Hepatocyte (in vitro differentiated cells): Measurements from ENCODE around the gene PNPT1. TPM values are rescaled to one million over a fixed set of nuclear protein-coding genes. Genes with fewer than 3 reads are reported as not detected.
"Not testable (repeated sequence)": the region's sequence is repeated elsewhere in the genome, so short reads cannot be mapped to it uniquely, and the experiment has no call there.

ENCODE experiments used
- DNase-seq: peaks from one replicate; pipeline ENCODE4 v3.0.0-alpha.2; 2016; ENCODE audit warnings: low spot score
- H2AFZ ChIP-seq: fragments of 200-600 bp; sonication (generic); 2 replicates; pipeline ENCODE4 v1.6.0; 2016; ENCODE audit warnings: antibody characterized with exemption, mild to moderate bottlenecking
- H3K27ac ChIP-seq: fragments of 200-600 bp; sonication (generic); 2 replicates; pipeline ENCODE4 v1.5.1; 2016; ENCODE audit warnings: mild to moderate bottlenecking
- H3K27me3 ChIP-seq: fragments of 200-600 bp; sonication (generic); 2 replicates; pipeline ENCODE4 v1.6.1; 2016
- H3K36me3 ChIP-seq: fragments of 200-600 bp; sonication (generic); replicated peaks from 2 replicates; pipeline ENCODE4 v1.5.1; 2016; ENCODE audit warnings: low read depth; ENCODE audit not compliant: insufficient read depth
- H3K4me1 ChIP-seq: fragments of 200-600 bp; sonication (generic); 2 replicates; pipeline ENCODE4 v1.5.1; 2016; ENCODE audit warnings: mild to moderate bottlenecking, moderate library complexity; ENCODE audit not compliant: insufficient read depth
- H3K4me2 ChIP-seq: fragments of 200-600 bp; sonication (generic); 2 replicates; pipeline ENCODE4 v1.6.0; 2016
- H3K4me3 ChIP-seq: fragments of 200-600 bp; sonication (generic); 2 replicates; pipeline ENCODE4 v1.5.1; 2016; ENCODE audit warnings: mild to moderate bottlenecking
- H3K79me2 ChIP-seq: fragments of 200-600 bp; sonication (generic); 2 replicates; pipeline ENCODE4 v1.6.0; 2017; ENCODE audit warnings: mild to moderate bottlenecking
- H3K9me2 ChIP-seq: fragments of 200-600 bp; sonication (generic); replicated peaks from 2 replicates; pipeline ENCODE4 v1.6.0; 2017; ENCODE audit warnings: mild to moderate bottlenecking; ENCODE audit not compliant: insufficient read depth
- H3K9me3 ChIP-seq: fragments of 200-600 bp; sonication (generic); 2 replicates; pipeline ENCODE4 v1.5.1; 2016; ENCODE audit warnings: low read depth, mild to moderate bottlenecking
- H4K20me1 ChIP-seq: fragments of 200-600 bp; sonication (generic); 2 replicates; pipeline ENCODE4 v1.6.0; 2016; ENCODE audit warnings: mild to moderate bottlenecking; ENCODE audit not compliant: insufficient read depth, poor library complexity, severe bottlenecking
- CTCF ChIP-seq: fragments of 200-600 bp; sonication (generic); IDR thresholded peaks from 2 replicates; pipeline ENCODE4 v1.5.1; 2016; ENCODE audit warnings: antibody characterized with exemption, mild to moderate bottlenecking; ENCODE audit not compliant: poor library complexity
- EZH2 ChIP-seq: fragments of 200-600 bp; sonication (generic); IDR thresholded peaks from 2 replicates; pipeline ENCODE4 v1.6.1; 2016; ENCODE audit warnings: antibody characterized with exemption, mild to moderate bottlenecking, borderline replicate concordance
- EZH2phosphoT487 ChIP-seq: fragments of 200-600 bp; sonication (generic); IDR thresholded peaks from one replicate; pipeline ENCODE4 v1.6.1; 2018; ENCODE audit warnings: antibody characterized with exemption, mild to moderate bottlenecking, low read depth, moderate library complexity; ENCODE audit not compliant: unreplicated experiment, severe bottlenecking
- WGBS: methylation state at CpG from one replicate; pipeline ENCODE4 v1.1.6; 2016; ENCODE audit warnings: low lambda C conversion rate; ENCODE audit errors: missing lambda C conversion rate; 5-methylcytosine and 5-hydroxymethylcytosine counted together
- polyA plus RNA-seq: library from polyadenylated mRNA; unstranded; fragments of >200 nt; fragmentation: Nextera tagmentation; extraction: Ambion mirVana; gene quantifications from 2 replicates; pipeline ENCODE4 v1.2.1, GENCODE V29; 2016
- total RNA-seq: library from RNA; depleted of rRNA; stranded (reverse); fragments of >200 nt; gene quantifications from 2 replicates; pipeline ENCODE4 v1.2.3, GENCODE V29; 2014

The PNPT1 gene
- total and polyA plus RNA-seq, 2 experiments from 2014 or later, result 15.6 to 23.7 TPM

- Histone ChIP-seq H3K9me3 (no peaks in the 10 kb centered on the region), H3K4me3 (no peak overlapping the region), H3K79me2 (no peaks in the 10 kb centered on the region), H4K20me1 (no peaks in the 10 kb centered on the region), H3K9me2 (no peaks in the 10 kb centered on the region), H3K4me2 (no peak overlapping the region), H3K36me3 (no peaks in the 10 kb centered on the region), H3K4me1 (no peaks in the 10 kb centered on the region), H2AFZ (no peak overlapping the region), H3K27me3 (no peaks in the 10 kb centered on the region), H3K27ac (no peak overlapping the region)
- DNase-seq, result no peak
- whole genome bisulfite sequencing, result 100% methylated on average over 1 of the region's 1 CpG
- TF ChIP-seq EZH2phosphoT487, result no peak
- no peak for TF ChIP-seq EZH2
- no peak for TF ChIP-seq CTCF
Observed at GRCh38 chr2:55707751-55708150, 14.1 kb upstream of the PNPT1 start.

GRCh38 chr2:55706258-55706657 lies 12.6 kb upstream of the PNPT1 start:
- H3K4me2 ChIP-seq, H3K27me3 ChIP-seq, DNase-seq, H4K20me1 ChIP-seq, H3K27ac ChIP-seq, H2AFZ ChIP-seq, H3K4me1 ChIP-seq, H3K9me2 ChIP-seq, H3K79me2 ChIP-seq, H3K36me3 ChIP-seq, H3K4me3 ChIP-seq, H3K9me3 ChIP-seq: not testable (repeated sequence)
- 81% methylated on average over 4 of the region's 4 CpGs for WGBS

GRCh38 chr2:55705027-55705653 lies 11.5 kb upstream of the PNPT1 start:
- no peaks in the 10 kb centered on the region for H3K4me1 ChIP-seq
- no peak overlapping the region for H3K4me3 ChIP-seq
- no peak overlapping the region for H3K4me2 ChIP-seq
- H3K9me3 ChIP-seq, result no peaks in the 10 kb centered on the region
- H3K79me2 ChIP-seq, result no peaks in the 10 kb centered on the region
- H3K36me3 ChIP-seq, result no peaks in the 10 kb centered on the region
- no peaks in the 10 kb centered on the region for H3K27me3 ChIP-seq
- no peak for TF ChIP-seq EZH2phosphoT487
- TF ChIP-seq CTCF, result no peak
- TF ChIP-seq EZH2, result no peak
- no peaks in the 10 kb centered on the region for H4K20me1 ChIP-seq
- H3K9me2 ChIP-seq, result no peaks in the 10 kb centered on the region
- 71% methylated on average over 7 of the region's 7 CpGs for WGBS
- no peak overlapping the region for H2AFZ ChIP-seq
- no peak overlapping the region for H3K27ac ChIP-seq
- no peak for DNase-seq

GRCh38 chr2:55703350-55703749 lies 9.7 kb upstream of the PNPT1 start:
- no peaks in the 10 kb centered on the region for H3K79me2 ChIP-seq
- no peak overlapping the region for H3K27ac ChIP-seq
- no peaks in the 10 kb centered on the region for H3K4me1 ChIP-seq
- no peak for TF ChIP-seq EZH2
- WGBS, result 69% methylated on average over 4 of the region's 4 CpGs
- DNase-seq, result no peak
- H3K9me2 ChIP-seq, result no peaks in the 10 kb centered on the region
- no peak overlapping the region for H3K4me2 ChIP-seq
- H3K4me3 ChIP-seq, result no peak overlapping the region
- H3K9me3 ChIP-seq, result no peaks in the 10 kb centered on the region
- no peaks in the 10 kb centered on the region for H3K36me3 ChIP-seq
- H4K20me1 ChIP-seq, result no peaks in the 10 kb centered on the region
- H2AFZ ChIP-seq, result no peak overlapping the region
- no peaks in the 10 kb centered on the region for H3K27me3 ChIP-seq

GRCh38 chr2:55692740-55693139 lies 904 bp downstream of the PNPT1 start:
- not testable (repeated sequence) for H3K9me3 ChIP-seq, H4K20me1 ChIP-seq, H3K27me3 ChIP-seq, H3K4me1 ChIP-seq, DNase-seq, H3K36me3 ChIP-seq, H3K9me2 ChIP-seq
- Histone ChIP-seq H3K4me3 (peak overlapping the region; percentile 62), H2AFZ (peak overlapping the region; percentile 79), H3K27ac (peak overlapping the region; percentile 54), H3K4me2 (peak overlapping the region; percentile 66), H3K79me2 (peaks cover 50% of the 10 kb centered on the region)
- WGBS, result 23% methylated on average over 5 of the region's 5 CpGs
